ENCODE data around the gene ARHGAP22. TPM values are rescaled to one million over a fixed set of nuclear protein-coding genes. Genes with fewer than 3 reads are reported as not detected.

The ARHGAP22 gene
- polyA plus RNA-seq, 1 experiment, result 7.2 TPM

GRCh38 chr10:48511066-48511874 lies 93.6 kb downstream of the ARHGAP22 start:
- H3K4me3 ChIP-seq (ENCODE audit: low read depth, low read length), result no peak overlapping the region
- POLR2A ChIA-PET, result no interaction called here
- no peak for DNase-seq (ENCODE audit: low read depth)
- no peak for TF ChIP-seq CTCF (IDR thresholded peaks at IDR 0.05; ENCODE audit: insufficient read depth, low read depth, low read length)
- CTCF ChIA-PET, result interaction anchor here (1.0 to 1.8 kb wide), 2 partner anchors 11 to 147 kb away, joined by 3 to 4 read pairs; no protein-coding TSS in a partner anchor
- H3K27me3 ChIP-seq (ENCODE audit: control insufficient read depth, insufficient read depth, low read length), result no peaks in the 10 kb centered on the region
- H3K36me3 ChIP-seq (ENCODE audit: control insufficient read depth, insufficient read depth, low read length), result no peaks in the 10 kb centered on the region

DNA sequence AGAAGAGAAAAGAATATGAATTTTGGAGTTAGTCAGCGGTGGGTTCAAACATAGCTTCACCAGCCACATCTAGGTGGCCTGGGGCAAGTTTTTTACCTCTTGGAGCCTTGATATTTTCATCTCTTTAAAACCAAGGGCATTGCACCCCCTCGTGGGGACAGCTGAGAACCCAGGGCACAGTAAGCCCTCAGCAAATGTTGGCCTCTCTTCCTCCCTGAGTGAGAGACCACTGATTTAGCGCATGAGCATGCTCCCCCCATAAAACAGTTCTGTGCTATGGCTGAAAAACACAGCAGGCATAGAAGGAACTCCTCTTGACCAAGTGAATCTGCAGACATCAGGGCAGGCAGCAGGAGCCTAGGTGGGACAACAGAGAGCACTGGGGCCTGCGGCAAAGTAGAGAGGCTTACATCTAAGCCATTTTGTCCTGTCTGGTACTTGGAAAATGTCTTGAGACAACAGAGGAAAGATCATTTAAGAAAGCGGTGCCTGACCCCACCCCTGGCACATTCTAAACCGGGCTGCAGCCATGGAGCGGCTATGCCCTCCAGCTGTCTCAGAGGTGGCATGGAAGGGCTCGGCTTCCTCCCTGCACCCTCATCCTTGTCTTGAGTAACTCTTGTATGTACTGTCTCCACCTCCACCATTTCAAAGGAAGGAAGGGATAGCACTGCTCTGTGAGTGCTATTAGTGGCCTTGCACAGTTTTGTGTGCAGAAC lies 94.7 kb downstream of the ARHGAP22 start:
- Histone ChIP-seq H3K4me3 (ENCODE audit: low read depth, low read length) (no peak overlapping the region), H3K36me3 (ENCODE audit: control insufficient read depth, insufficient read depth, low read length) (no peaks in the 10 kb centered on the region), H3K27me3 (ENCODE audit: control insufficient read depth, insufficient read depth, low read length) (no peaks in the 10 kb centered on the region)
- ChIA-PET CTCF (interaction anchor here (1.1 to 2.9 kb wide), 4 partner anchors 9 to 146 kb away, joined by 3 to 15 read pairs (median 4); no protein-coding TSS in a partner anchor), POLR2A (no interaction called here)
- DNase-seq (ENCODE audit: low read depth), result no peak
- peak; percentile 33; the same call in 1 of the 2 replicates for TF ChIP-seq CTCF (IDR thresholded peaks at IDR 0.05; ENCODE audit: insufficient read depth, low read depth, low read length)

DNA sequence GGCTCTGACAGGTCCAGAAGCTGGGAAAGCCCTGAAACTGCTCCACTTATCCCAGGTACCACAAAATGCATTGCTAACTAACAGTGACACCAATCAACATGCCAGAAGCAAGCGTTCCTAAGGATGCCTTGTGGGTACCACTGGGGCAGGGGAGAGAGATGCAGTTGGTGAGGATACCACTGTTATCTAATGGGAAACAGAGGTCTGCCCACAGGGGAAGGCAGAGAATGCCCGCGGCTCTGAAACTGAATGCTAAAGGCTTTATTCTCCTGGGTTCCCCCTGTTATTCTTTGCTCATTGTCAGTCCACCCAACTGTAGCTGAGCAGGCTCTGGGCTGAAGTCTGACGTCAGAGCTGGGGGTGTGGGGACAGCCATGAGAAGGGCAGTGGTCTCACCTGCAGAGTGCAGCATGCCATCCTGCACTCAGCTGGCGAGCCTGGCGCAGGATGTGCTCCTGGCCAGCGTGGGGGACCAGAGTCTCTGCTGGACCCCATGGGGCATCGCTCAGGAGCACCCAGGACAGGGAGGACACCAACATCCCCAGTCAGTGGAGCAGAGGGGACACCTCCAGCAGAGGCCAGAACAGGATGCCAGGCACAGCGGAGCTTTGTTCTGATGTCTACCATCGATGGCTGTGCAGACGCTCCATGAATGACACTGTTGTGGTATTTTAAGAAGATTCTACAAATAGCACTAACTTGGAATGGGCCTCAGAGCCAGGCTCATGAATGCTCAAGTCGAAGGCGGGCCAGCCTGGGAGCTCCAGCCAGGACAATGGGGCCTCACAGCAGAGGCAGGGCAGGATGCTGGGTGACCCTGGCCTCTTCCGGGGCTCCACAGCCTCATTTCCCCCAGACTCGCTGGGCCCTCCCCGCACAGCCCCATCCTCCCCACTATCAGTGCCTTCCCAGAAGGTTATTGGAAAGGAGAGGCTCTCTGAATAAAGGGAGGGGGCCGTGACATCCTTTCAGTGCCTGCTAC lies 95.8 kb downstream of the ARHGAP22 start:
- H3K36me3 ChIP-seq (ENCODE audit: control insufficient read depth, insufficient read depth, low read length), result no peaks in the 10 kb centered on the region
- no peak for DNase-seq (ENCODE audit: low read depth)
- TF ChIP-seq CTCF (IDR thresholded peaks at IDR 0.05; ENCODE audit: insufficient read depth, low read depth, low read length), result no peak
- ChIA-PET POLR2A (no interaction called here), CTCF (interaction anchor here (1.1 to 2.9 kb wide), 5 partner anchors 10 to 145 kb away, joined by 3 to 15 read pairs (median 4); no protein-coding TSS in a partner anchor)
- H3K27me3 ChIP-seq (ENCODE audit: control insufficient read depth, insufficient read depth, low read length), result no peaks in the 10 kb centered on the region
- no peak overlapping the region for H3K4me3 ChIP-seq (ENCODE audit: low read depth, low read length)

GRCh38 chr10:48507933-48508790 lies 96.7 kb downstream of the ARHGAP22 start:
- no peaks in the 10 kb centered on the region for H3K36me3 ChIP-seq (ENCODE audit: control insufficient read depth, insufficient read depth, low read length)
- no peak for DNase-seq (ENCODE audit: low read depth)
- ChIA-PET CTCF (interaction anchor here (1.2 to 2.9 kb wide), 5 partner anchors 15 to 150 kb away, joined by 3 to 15 read pairs (median 4); no protein-coding TSS in a partner anchor), POLR2A (no interaction called here)
- H3K27me3 ChIP-seq (ENCODE audit: control insufficient read depth, insufficient read depth, low read length), result no peaks in the 10 kb centered on the region
- H3K4me3 ChIP-seq (ENCODE audit: low read depth, low read length), result no peak overlapping the region
- TF ChIP-seq CTCF (IDR thresholded peaks at IDR 0.05; ENCODE audit: insufficient read depth, low read depth, low read length), result no peak

Data from BJ (cell line).